HUES64 (cell line): ENCODE data around the gene LRPPRC.
A peak's percentile ranks its signal among the peaks of the same experiment; 100 is the strongest.
"Not testable (repeated sequence)": the region's sequence is repeated elsewhere in the genome, so short reads cannot be mapped to it uniquely, and the experiment has no call there.

Experiments
- H3K27ac ChIP-seq: 2 replicates; pipeline ENCODE4 v1.7.0; 2013; ENCODE audit warnings: low read depth, low read length, inconsistent platforms
- H3K27me3 ChIP-seq: 2 replicates; pipeline ENCODE4 v1.6.1; 2013; ENCODE audit warnings: mild to moderate bottlenecking, low read length; ENCODE audit not compliant: insufficient read depth
- H3K36me3 ChIP-seq: 2 replicates; pipeline ENCODE4 v1.6.1; 2013; ENCODE audit warnings: mild to moderate bottlenecking, low read length; ENCODE audit not compliant: insufficient read depth
- H3K4me1 ChIP-seq: 2 replicates; pipeline ENCODE4 v1.6.1; 2013; ENCODE audit warnings: mild to moderate bottlenecking, low read length, moderate library complexity; ENCODE audit not compliant: insufficient read depth
- H3K4me3 ChIP-seq: 2 replicates; pipeline ENCODE4 v1.5.1; 2013; ENCODE audit warnings: mild to moderate bottlenecking, low read length, moderate library complexity
- H3K9ac ChIP-seq: 2 replicates; pipeline ENCODE4 v1.6.1; 2013; ENCODE audit warnings: mild to moderate bottlenecking, low read depth, low read length
- H3K9me3 ChIP-seq: 2 replicates; pipeline ENCODE4 v1.6.1; 2013; ENCODE audit warnings: low read depth, low read length; ENCODE audit not compliant: insufficient read depth
- WGBS: fragments of 150-250, 120-280 bp; methylation state at CpG from one replicate; pipeline ENCODE4 v1.1.7; 2013; ENCODE audit warnings: missing lambda C conversion rate; 5-methylcytosine and 5-hydroxymethylcytosine counted together

LRPPRC gene

DNA sequence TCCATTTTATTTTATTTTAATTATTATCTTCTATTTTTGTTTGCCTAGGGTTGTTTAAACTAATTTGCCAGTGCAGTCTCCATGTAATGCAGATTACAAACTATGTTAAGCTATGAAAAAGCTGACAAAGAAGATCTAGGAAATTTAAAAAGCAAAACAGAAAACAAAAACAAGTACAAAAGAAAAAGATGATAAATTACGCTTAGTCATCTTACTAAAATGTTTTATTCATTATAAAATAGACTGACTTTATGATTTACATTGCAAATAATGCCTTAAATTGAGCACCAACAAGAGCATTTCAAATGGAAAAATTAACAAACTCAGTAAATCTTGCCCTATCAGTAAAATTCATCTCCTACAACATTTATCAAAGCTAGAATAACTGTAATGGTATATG, 52.9 kb downstream of the LRPPRC start:
- WGBS: no CpG with 5 or more reads among the region's 1 CpG
- Histone ChIP-seq H3K4me1 (peaks cover 34% of the 10 kb centered on the region), H3K4me3 (no peak overlapping the region), H3K27ac (peak overlapping the region; percentile 24; the same call in 1 of the 2 replicates), H3K9ac (no peak overlapping the region), H3K36me3 (peaks cover 92% of the 10 kb centered on the region), H3K27me3 (no peaks in the 10 kb centered on the region), H3K9me3 (no peaks in the 10 kb centered on the region)

GRCh38 chr2:43941966-43942365, 53.8 kb downstream of the LRPPRC start:
- 97% methylated on average over 4 of the region's 4 CpGs for WGBS
- Histone ChIP-seq H3K4me1 (peaks cover 39% of the 10 kb centered on the region), H3K36me3 (peaks cover 91% of the 10 kb centered on the region)

DNA sequence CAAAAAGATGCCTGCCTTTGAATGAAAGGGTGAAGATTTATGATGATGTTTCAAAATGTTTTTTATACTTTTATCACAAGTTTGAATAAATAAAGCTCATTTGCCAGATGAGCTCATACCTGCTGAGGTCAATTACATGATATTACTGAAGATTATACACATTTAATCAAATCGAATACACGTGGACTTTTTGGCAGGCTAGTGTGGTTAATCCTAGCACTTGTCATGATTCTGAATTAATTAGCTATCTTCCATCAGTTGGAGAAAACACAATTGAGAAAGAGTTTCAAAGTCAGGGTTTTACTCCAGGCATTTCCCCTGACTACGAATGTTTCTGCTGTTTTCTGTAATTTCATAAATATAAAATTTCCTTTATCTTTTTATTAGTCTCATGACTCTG, 54.4 kb downstream of the LRPPRC start:
- Histone ChIP-seq H3K4me3 (no peak overlapping the region), H3K36me3 (peaks cover 91% of the 10 kb centered on the region), H3K9me3 (no peaks in the 10 kb centered on the region), H3K9ac (no peak overlapping the region), H3K27ac (no peak overlapping the region), H3K27me3 (no peaks in the 10 kb centered on the region), H3K4me1 (peaks cover 38% of the 10 kb centered on the region)
- 97% methylated on average over 2 of the region's 3 CpGs for WGBS

More at GRCh38 chr2:43941966-43942365, 53.8 kb downstream of the LRPPRC start:
- Histone ChIP-seq H3K4me3 (no peak overlapping the region), H3K9ac (no peak overlapping the region), H3K27me3 (no peaks in the 10 kb centered on the region), H3K27ac (no peak overlapping the region), H3K9me3 (no peaks in the 10 kb centered on the region)

DNA sequence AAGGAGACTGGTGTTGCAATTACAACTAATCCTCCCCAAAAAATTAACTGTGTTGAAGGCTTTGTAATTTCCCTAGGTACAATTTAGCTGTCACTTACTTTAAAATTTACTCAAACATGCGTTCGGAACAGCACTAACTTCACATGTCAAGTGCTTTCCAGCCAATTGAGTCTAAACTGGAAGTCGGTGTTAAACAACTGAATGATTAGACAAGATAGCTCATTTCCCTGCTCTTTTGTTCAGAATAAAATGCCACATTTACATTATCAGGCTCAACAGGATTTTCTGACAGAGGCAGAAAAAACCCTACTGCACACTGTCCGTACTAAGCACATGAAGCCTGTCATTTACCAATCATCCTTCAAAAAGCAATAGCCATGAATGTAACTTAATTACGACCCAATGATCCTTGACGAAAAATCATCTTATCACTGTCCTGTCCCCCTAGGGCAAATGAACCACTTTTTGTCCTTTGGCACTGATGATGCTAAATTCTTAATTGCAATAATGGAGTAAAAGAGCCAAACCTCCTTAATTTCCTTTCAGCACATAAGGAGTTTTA, 56.0 kb downstream of the LRPPRC start:
- no peaks in the 10 kb centered on the region for H3K27me3 ChIP-seq
- H3K27ac ChIP-seq: no peak overlapping the region
- no peak overlapping the region for H3K4me3 ChIP-seq
- H3K4me1 ChIP-seq: peaks cover 23% of the 10 kb centered on the region
- WGBS: 98% methylated on average over 6 of the region's 6 CpGs
- H3K9me3 ChIP-seq: no peaks in the 10 kb centered on the region
- H3K9ac ChIP-seq: no peak overlapping the region
- H3K36me3 ChIP-seq: peaks cover 88% of the 10 kb centered on the region

DNA sequence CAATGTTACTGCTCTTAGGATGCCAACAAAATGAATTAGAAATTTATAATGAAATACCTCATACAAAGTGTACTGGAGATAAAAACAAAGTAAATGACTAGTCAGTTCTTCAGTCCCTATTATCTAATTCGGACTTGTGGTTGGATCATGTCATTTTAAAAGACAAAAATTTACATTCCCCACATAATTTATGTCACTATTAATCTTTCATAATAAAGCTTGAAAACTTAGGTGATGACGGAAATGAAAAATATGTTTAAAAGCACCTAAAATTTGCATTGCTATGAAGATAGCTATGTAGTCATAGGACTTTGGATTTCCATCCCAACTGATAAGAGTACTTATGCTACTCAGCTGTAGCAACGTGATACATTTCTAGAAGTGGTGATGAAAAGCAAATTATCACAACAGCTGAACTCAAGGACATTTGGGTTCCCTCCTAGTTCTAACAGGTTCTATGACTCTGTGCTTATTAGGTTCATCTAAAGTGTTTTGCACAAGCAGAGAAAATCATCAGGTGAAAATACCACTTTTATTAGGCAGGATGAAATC, 58.4 kb downstream of the LRPPRC start:
- Histone ChIP-seq H3K4me3 (no peak overlapping the region), H3K27me3 (no peaks in the 10 kb centered on the region), H3K4me1 (peaks cover 7% of the 10 kb centered on the region; the same call in 1 of the 2 replicates), H3K9ac (no peak overlapping the region), H3K36me3 (peaks cover 88% of the 10 kb centered on the region), H3K9me3 (no peaks in the 10 kb centered on the region), H3K27ac (no peak overlapping the region)
- WGBS: 89% methylated on average over 3 of the region's 3 CpGs

DNA sequence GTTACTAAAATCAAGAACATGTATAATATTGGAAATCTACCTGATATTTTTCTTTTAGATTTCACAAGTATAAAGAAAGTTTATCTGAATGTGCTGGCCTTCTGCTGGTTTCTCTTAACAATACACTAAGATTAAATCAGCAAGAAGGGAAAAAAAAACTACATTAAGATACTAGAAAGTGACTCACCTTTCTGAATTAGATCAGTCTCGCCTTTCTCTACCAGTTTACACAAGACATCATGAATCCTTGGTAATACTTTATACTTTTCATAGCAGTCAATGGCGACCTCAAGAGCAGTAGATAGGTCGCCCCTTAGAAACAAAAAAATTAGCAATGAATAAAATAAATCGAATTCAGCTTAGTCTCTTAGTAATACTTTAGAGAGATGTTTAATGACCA, 61.2 kb downstream of the LRPPRC start:
- no peak overlapping the region for H3K27ac ChIP-seq
- peaks cover 7% of the 10 kb centered on the region; the same call in 1 of the 2 replicates for H3K4me1 ChIP-seq
- H3K9ac ChIP-seq: no peak overlapping the region
- H3K9me3 ChIP-seq: no peaks in the 10 kb centered on the region
- H3K27me3 ChIP-seq: no peaks in the 10 kb centered on the region
- WGBS: 90% methylated on average over 3 of the region's 4 CpGs
- no peak overlapping the region for H3K4me3 ChIP-seq
- peaks cover 88% of the 10 kb centered on the region for H3K36me3 ChIP-seq

- H3K27me3 ChIP-seq: no peaks in the 10 kb centered on the region
- peaks cover under 1% of the 10 kb centered on the region; the same call in 1 of the 2 replicates for H3K4me1 ChIP-seq
- no peak overlapping the region for H3K4me3 ChIP-seq
- WGBS: 100% methylated on average over 3 of the region's 3 CpGs
- H3K27ac ChIP-seq: no peak overlapping the region
- peaks cover 97% of the 10 kb centered on the region for H3K36me3 ChIP-seq
- H3K9ac ChIP-seq: no peak overlapping the region
- no peaks in the 10 kb centered on the region for H3K9me3 ChIP-seq
Observed at GRCh38 chr2:43931293-43931692, 64.5 kb downstream of the LRPPRC start.

DNA sequence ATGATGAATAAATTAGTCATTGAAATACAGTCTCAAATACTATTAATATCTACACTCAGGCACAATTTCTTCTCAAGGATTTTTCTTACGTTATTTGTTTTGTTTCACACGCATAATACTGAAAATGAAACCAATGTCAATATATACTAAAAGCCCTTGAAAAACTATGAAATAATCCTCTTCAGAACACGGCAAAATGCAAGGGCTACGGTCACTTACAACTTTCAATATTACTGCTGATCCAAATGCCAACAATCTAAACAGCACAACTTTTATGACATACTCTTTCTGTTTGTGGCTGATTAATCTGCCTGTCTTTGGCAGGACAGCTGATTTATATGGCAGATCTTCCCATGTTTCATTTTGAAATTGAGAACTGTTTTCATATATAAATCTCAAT, 68.3 kb downstream of the LRPPRC start:
- peaks cover 100% of the 10 kb centered on the region for H3K36me3 ChIP-seq

GRCh38 chr2:43925431-43925830, 70.4 kb downstream of the LRPPRC start:
- 95% methylated on average over 4 of the region's 4 CpGs for WGBS

More for the DNA sequence above, 68.3 kb downstream of the LRPPRC start:
- no peak overlapping the region for H3K27ac ChIP-seq
- H3K9me3 ChIP-seq: no peaks in the 10 kb centered on the region
- 98% methylated on average over 4 of the region's 4 CpGs for WGBS
- no peaks in the 10 kb centered on the region for H3K27me3 ChIP-seq
- no peaks in the 10 kb centered on the region for H3K4me1 ChIP-seq
- H3K4me3 ChIP-seq: no peak overlapping the region
- no peak overlapping the region for H3K9ac ChIP-seq

GRCh38 chr2:43924463-43924862, 71.3 kb downstream of the LRPPRC start:
- H3K27ac ChIP-seq: no peak overlapping the region
- H3K27me3 ChIP-seq: no peaks in the 10 kb centered on the region
- WGBS: 100% methylated on average over 2 of the region's 2 CpGs
- H3K9ac ChIP-seq: no peak overlapping the region
- no peaks in the 10 kb centered on the region for H3K9me3 ChIP-seq
- H3K4me1 ChIP-seq: no peaks in the 10 kb centered on the region
- peaks cover 99% of the 10 kb centered on the region for H3K36me3 ChIP-seq
- H3K4me3 ChIP-seq: no peak overlapping the region

More at GRCh38 chr2:43925431-43925830, 70.4 kb downstream of the LRPPRC start:
- H3K27me3 ChIP-seq: no peaks in the 10 kb centered on the region
- peaks cover 99% of the 10 kb centered on the region for H3K36me3 ChIP-seq
- H3K4me3 ChIP-seq: no peak overlapping the region
- H3K9ac ChIP-seq: no peak overlapping the region
- H3K4me1 ChIP-seq: no peaks in the 10 kb centered on the region
- no peak overlapping the region for H3K27ac ChIP-seq
- H3K9me3 ChIP-seq: no peaks in the 10 kb centered on the region

DNA sequence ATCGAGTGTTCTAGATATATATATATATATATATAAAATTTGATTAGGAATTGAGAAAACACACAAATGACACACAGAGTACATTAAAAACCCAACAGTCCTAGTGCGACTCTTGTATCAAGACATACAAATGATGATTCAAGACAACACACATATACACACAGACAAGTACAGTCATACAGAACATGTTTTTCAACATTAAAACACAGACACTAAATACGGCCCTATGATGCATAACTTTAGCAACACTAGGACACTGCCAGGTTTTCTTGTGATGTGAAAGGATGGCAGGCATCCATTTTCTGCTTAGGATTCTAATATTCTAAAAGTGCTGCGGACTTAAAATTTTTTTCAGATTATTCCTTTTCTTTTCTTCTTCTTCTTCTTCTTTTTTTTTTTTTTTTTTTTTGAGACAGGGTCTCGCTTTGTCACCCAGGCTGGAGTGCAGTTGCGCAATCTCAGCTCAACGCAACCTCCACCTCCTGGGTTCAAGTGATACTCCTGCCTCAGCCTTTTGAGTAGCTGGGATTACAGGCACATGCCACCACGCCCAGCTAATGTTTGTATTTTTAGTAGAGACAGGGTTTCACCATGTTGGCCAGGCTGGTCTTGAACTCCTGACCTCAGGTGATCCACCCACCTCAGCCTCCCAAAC, 84.5 kb downstream of the LRPPRC start:
- H3K9ac ChIP-seq, H3K4me3 ChIP-seq, H3K27me3 ChIP-seq, H3K27ac ChIP-seq, H3K9me3 ChIP-seq, H3K4me1 ChIP-seq: not testable (repeated sequence)
- peaks cover 97% of the 10 kb centered on the region for H3K36me3 ChIP-seq
- 96% methylated on average over 7 of the region's 8 CpGs for WGBS
